ENCODE measurements around the gene BAHCC1. TPM values are rescaled to one million over a fixed set of nuclear protein-coding genes. Genes with fewer than 3 reads are reported as not detected.

BAHCC1 gene
- total RNA-seq, 1 donor from 2014 or later, result 10.7 TPM

GRCh38 chr17:81452551-81452950 lies 57.3 kb downstream of the BAHCC1 start:
- peaks cover 4% of the 10 kb centered on the region for H3K36me3 Mint-ChIP-seq (ENCODE audit: low read depth, unreplicated experiment)
- H3K27ac Mint-ChIP-seq (ENCODE audit: unreplicated experiment), result no peak overlapping the region
- H3K4me3 Mint-ChIP-seq (ENCODE audit: unreplicated experiment), result no peak overlapping the region
- peaks cover 7% of the 10 kb centered on the region for H3K4me1 Mint-ChIP-seq (ENCODE audit: unreplicated experiment)
- H3K9me3 Mint-ChIP-seq (ENCODE audit: unreplicated experiment), result no peaks in the 10 kb centered on the region
- no peak for TF ChIP-seq CTCF (IDR thresholded peaks at IDR 0.05; ENCODE audit: unreplicated experiment)
- peaks cover 4% of the 10 kb centered on the region for H3K27me3 Mint-ChIP-seq (ENCODE audit: unreplicated experiment)
- no peak for DNase-seq (ENCODE audit: low spot score)

GRCh38 chr17:81453076-81453475 lies 57.8 kb downstream of the BAHCC1 start:
- Mint-ChIP-seq H3K36me3 (ENCODE audit: low read depth, unreplicated experiment) (peaks cover 4% of the 10 kb centered on the region), H3K4me3 (ENCODE audit: unreplicated experiment) (peak overlapping the region; percentile 35), H3K27me3 (ENCODE audit: unreplicated experiment) (peaks cover 4% of the 10 kb centered on the region), H3K9me3 (ENCODE audit: unreplicated experiment) (no peaks in the 10 kb centered on the region), H3K4me1 (ENCODE audit: unreplicated experiment) (peaks cover 7% of the 10 kb centered on the region), H3K27ac (ENCODE audit: unreplicated experiment) (peak overlapping the region; percentile 27)
- TF ChIP-seq CTCF (IDR thresholded peaks at IDR 0.05; ENCODE audit: unreplicated experiment), result no peak
- DNase-seq (ENCODE audit: low spot score), result no peak

DNA sequence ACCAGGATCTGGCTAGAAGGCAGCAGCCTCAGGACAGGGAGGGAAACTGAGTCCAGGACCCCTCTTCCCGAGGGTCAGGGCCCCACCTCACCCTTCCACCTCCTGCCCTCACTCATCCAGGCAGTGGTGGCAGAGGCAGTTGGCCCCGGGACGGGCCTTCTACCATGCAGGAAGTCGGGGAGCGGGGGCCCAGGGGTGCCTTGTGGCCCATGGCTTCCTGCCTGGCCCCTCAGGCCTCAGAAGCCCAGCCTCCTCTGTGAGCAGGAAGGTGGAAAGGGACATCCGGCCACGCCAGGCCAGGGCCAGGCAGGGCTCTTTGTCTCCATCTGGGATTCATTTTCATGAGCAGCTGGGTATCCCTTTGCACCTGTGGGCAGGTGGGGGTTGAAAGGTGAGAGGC lies 58.5 kb downstream of the BAHCC1 start:
- peaks cover 4% of the 10 kb centered on the region for H3K36me3 Mint-ChIP-seq (ENCODE audit: low read depth, unreplicated experiment)
- peaks cover 7% of the 10 kb centered on the region for H3K4me1 Mint-ChIP-seq (ENCODE audit: unreplicated experiment)
- H3K4me3 Mint-ChIP-seq (ENCODE audit: unreplicated experiment), result no peak overlapping the region
- no peak for TF ChIP-seq CTCF (IDR thresholded peaks at IDR 0.05; ENCODE audit: unreplicated experiment)
- DNase-seq (ENCODE audit: low spot score), result no peak
- H3K27me3 Mint-ChIP-seq (ENCODE audit: unreplicated experiment), result peaks cover 4% of the 10 kb centered on the region
- H3K27ac Mint-ChIP-seq (ENCODE audit: unreplicated experiment), result no peak overlapping the region
- H3K9me3 Mint-ChIP-seq (ENCODE audit: unreplicated experiment), result no peaks in the 10 kb centered on the region

GRCh38 chr17:81454473-81454872 lies 59.2 kb downstream of the BAHCC1 start:
- no peak overlapping the region for H3K4me3 Mint-ChIP-seq (ENCODE audit: unreplicated experiment)
- H3K27me3 Mint-ChIP-seq (ENCODE audit: unreplicated experiment), result peaks cover 4% of the 10 kb centered on the region
- no peaks in the 10 kb centered on the region for H3K9me3 Mint-ChIP-seq (ENCODE audit: unreplicated experiment)
- peaks cover 7% of the 10 kb centered on the region for H3K4me1 Mint-ChIP-seq (ENCODE audit: unreplicated experiment)
- H3K27ac Mint-ChIP-seq (ENCODE audit: unreplicated experiment), result no peak overlapping the region
- no peak for DNase-seq (ENCODE audit: low spot score)
- no peak for TF ChIP-seq CTCF (IDR thresholded peaks at IDR 0.05; ENCODE audit: unreplicated experiment)
- peaks cover 4% of the 10 kb centered on the region for H3K36me3 Mint-ChIP-seq (ENCODE audit: low read depth, unreplicated experiment)

GRCh38 chr17:81455387-81455786 lies 60.1 kb downstream of the BAHCC1 start:
- Mint-ChIP-seq H3K27me3 (ENCODE audit: unreplicated experiment) (peaks cover 4% of the 10 kb centered on the region), H3K4me1 (ENCODE audit: unreplicated experiment) (peaks cover 7% of the 10 kb centered on the region), H3K4me3 (ENCODE audit: unreplicated experiment) (no peak overlapping the region), H3K27ac (ENCODE audit: unreplicated experiment) (no peak overlapping the region), H3K36me3 (ENCODE audit: low read depth, unreplicated experiment) (peaks cover 4% of the 10 kb centered on the region), H3K9me3 (ENCODE audit: unreplicated experiment) (no peaks in the 10 kb centered on the region)
- TF ChIP-seq CTCF (IDR thresholded peaks at IDR 0.05; ENCODE audit: unreplicated experiment), result no peak
- no peak for DNase-seq (ENCODE audit: low spot score)

Measured in endothelial cell (in vitro differentiated cells).